ENCODE measurements around the gene COBL. TPM values are rescaled to one million over a fixed set of nuclear protein-coding genes. Genes with fewer than 3 reads are reported as not detected.

The COBL gene
- total RNA-seq, 4 donors from 2014 or later: under 0.01 to 7.7 (median 2.6) TPM

GRCh38 chr7:51055039-51055840 is 261.4 kb downstream of the COBL start:
- Histone ChIP-seq H3K9me3 (no peaks in the 10 kb centered on the region), H3K27ac (no peak overlapping the region), H3K27me3 (no peaks in the 10 kb centered on the region), H3K36me3 (no peaks in the 10 kb centered on the region), H3K4me1 (no peaks in the 10 kb centered on the region), H3K4me3 (no peak overlapping the region)
- no peak for TF ChIP-seq CTCF (IDR thresholded peaks at IDR 0.05)
- TF ChIP-seq POLR2A (IDR thresholded peaks at IDR 0.05): no peak
- intact Hi-C loops (cut with DNase I; ENCODE audit: low total_unique reads): no loop called here
- no peak for DNase-seq

GRCh38 chr7:51054231-51054630 is 262.4 kb downstream of the COBL start:
- Histone ChIP-seq H3K27me3 (no peaks in the 10 kb centered on the region), H3K4me3 (no peak overlapping the region), H3K27ac (no peak overlapping the region), H3K4me1 (no peaks in the 10 kb centered on the region), H3K36me3 (no peaks in the 10 kb centered on the region), H3K9me3 (no peaks in the 10 kb centered on the region)
- no peak for DNase-seq
- intact Hi-C loops (cut with DNase I; ENCODE audit: low total_unique reads): no loop called here
- TF ChIP-seq CTCF (IDR thresholded peaks at IDR 0.05) (no peak), POLR2A (IDR thresholded peaks at IDR 0.05) (no peak)

DNA sequence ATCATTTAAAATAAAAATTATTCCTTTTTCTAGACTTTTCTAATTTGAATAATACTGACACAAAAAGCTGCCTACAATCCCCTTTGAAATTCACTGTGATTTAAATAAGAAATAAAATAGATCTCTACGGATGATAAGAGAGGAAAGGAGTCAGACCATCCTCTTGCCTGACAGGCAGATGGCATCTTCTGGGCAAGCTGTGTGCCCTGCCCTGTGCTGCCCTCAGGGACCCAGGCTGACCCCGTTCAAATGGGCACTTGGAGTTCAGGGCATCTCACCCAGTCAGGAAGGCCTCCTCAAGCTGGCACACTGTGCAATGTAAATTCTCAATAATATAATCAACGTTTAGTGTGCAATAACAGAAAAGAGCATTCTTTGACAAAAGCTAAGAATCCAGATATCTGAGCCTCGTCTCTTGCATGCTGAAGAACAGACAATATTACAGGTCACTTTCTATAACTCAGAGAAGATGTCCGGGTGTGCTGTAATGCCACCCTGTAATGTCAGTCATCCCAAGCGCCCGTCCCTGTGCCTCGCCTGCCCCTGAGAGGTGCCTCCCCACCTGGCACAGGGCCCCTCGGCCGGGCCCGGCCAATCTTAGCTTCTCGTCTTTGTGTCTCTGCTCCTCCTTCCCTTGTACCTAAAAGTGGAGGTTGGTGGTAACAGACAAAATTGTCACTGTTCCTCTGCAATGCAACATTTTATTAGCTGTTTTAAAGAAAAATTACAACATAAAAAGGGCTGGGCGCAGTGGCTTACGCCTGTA is 263.3 kb downstream of the COBL start:
- TF ChIP-seq POLR2A (IDR thresholded peaks at IDR 0.05) (no peak), CTCF (IDR thresholded peaks at IDR 0.05) (no peak)
- Histone ChIP-seq H3K36me3 (no peaks in the 10 kb centered on the region), H3K4me3 (no peak overlapping the region), H3K27ac (no peak overlapping the region), H3K27me3 (no peaks in the 10 kb centered on the region), H3K9me3 (no peaks in the 10 kb centered on the region), H3K4me1 (no peaks in the 10 kb centered on the region)
- DNase-seq: no peak
- intact Hi-C loops (cut with DNase I; ENCODE audit: low total_unique reads): no loop called here

GRCh38 chr7:51046482-51046881 is 270.1 kb downstream of the COBL start:
- intact Hi-C loops (cut with DNase I; ENCODE audit: low total_unique reads): no loop called here
- Histone ChIP-seq H3K4me1 (no peaks in the 10 kb centered on the region), H3K4me3 (no peak overlapping the region), H3K27ac (no peak overlapping the region), H3K27me3 (no peaks in the 10 kb centered on the region), H3K36me3 (no peaks in the 10 kb centered on the region), H3K9me3 (no peaks in the 10 kb centered on the region)
- no peak for DNase-seq
- no peak for TF ChIP-seq CTCF (IDR thresholded peaks at IDR 0.05)
- no peak for TF ChIP-seq POLR2A (IDR thresholded peaks at IDR 0.05)

DNA sequence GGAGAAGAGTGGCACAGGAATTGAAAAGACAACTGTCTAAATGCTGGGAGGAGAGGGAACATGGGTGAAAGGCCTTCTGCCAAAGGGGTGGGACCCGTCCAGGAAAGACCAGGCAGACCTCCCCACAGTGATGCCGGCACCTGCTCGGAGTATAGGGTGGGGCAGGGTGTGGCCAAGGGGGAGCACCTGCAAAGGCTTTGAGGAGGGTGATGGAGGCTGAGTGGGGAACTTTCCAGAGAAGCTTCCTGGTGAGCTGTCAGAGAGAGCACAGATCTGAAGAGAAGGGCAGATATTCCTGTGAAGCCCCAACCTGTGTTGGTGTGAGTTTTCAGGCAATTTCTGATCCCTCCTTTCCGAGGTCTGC is 270.5 kb downstream of the COBL start:
- H3K4me1 ChIP-seq: no peaks in the 10 kb centered on the region
- TF ChIP-seq POLR2A (IDR thresholded peaks at IDR 0.05) (no peak), CTCF (IDR thresholded peaks at IDR 0.05) (no peak)
- H3K27ac ChIP-seq: no peak overlapping the region
- no peaks in the 10 kb centered on the region for H3K36me3 ChIP-seq
- no peak for DNase-seq
- no peaks in the 10 kb centered on the region for H3K9me3 ChIP-seq
- H3K27me3 ChIP-seq: no peaks in the 10 kb centered on the region
- H3K4me3 ChIP-seq: no peak overlapping the region
- intact Hi-C loops (cut with DNase I; ENCODE audit: low total_unique reads): no loop called here

All from uterus (tissue), 4 donors.